HG03442 (cell line): ENCODE results near the gene CBARP.
A peak's percentile ranks its signal among the peaks of the same experiment; 100 is the strongest.
"Not testable (repeated sequence)": the region's sequence is repeated elsewhere in the genome, so short reads cannot be mapped to it uniquely, and the experiment has no call there.

Experiments
- ATAC-seq: cut with Tn5 transposase; IDR thresholded peaks from one replicate; pipeline ENCODE4 v1.9.1; 2021; ENCODE audit warnings: mild to moderate bottlenecking, moderate library complexity; ENCODE audit not compliant: unreplicated experiment

The CBARP gene

GRCh38 chr19:1214862-1215731 lies 22.7 kb downstream of the CBARP start:
- ATAC-seq = no peak

- no peak for ATAC-seq
These were observed 23.4 kb downstream of the CBARP start for GRCh38 chr19:1214299-1214861.

DNA sequence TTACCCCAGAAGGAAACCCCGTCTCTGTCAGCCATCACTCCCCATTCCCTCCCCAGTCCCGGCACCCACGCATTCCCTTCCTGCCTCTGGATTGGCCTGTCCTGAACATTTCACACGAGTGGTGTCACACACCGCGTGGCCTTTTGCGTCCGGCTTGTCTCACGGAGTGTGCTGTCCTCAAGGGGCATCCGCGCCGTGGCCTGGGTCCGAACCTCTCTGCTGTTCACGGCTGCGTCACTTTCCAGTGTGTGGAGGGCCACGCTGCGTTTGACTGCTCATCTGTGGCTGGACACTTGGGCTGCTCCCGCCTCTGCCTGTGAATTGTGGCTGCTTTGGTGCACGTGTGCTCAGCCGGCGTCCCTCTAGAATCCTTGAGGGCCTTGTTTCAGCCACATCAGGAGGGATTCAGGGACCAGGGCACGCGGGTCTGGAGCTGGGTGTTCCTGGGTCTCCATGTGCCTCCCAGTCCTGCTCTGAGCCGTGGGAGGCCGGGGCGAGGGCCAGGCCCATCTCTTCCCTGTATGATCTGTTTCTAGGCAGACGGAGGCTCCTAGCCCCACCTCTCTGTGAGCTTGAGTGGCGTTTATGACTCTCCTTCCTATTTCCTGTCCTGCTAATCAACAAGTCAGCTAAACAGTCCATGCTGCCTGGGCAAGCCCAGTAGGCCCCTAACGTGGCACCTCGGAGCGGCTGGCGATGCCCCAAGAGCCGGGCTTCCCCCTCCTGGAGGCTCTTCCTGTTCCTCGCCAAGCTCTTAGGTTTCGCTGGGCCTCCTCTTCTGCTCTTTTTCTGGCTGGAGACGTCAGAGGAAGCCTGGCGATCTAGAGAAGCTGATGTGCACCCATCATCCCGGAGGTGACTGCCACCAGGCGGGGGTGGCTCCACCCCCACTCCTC lies 24.2 kb downstream of the CBARP start:
- no peak for ATAC-seq

GRCh38 chr19:1211494-1212234 lies 26.1 kb downstream of the CBARP start:
- ATAC-seq = no peak

- ATAC-seq = no peak
These were observed 27.6 kb downstream of the CBARP start for GRCh38 chr19:1210227-1210538.

GRCh38 chr19:1208830-1209229 lies 29.0 kb downstream of the CBARP start:
- ATAC-seq = not testable (repeated sequence)

GRCh38 chr19:1206864-1207450 lies 30.8 kb downstream of the CBARP start:
- no peak for ATAC-seq

GRCh38 chr19:1206150-1206863 lies 31.5 kb downstream of the CBARP start:
- no peak for ATAC-seq

- ATAC-seq = peak; percentile 78
These were observed 32.4 kb downstream of the CBARP start, which contains the start of gene STK11 for GRCh38 chr19:1205114-1206099. Gene STK11, plus strand, starts transcription at chr19:1205778. Its CDS starts 1,136 bp downstream, at chr19:1206914.

- ATAC-seq = not testable (repeated sequence)
These were observed 37.2 kb downstream of the CBARP start for GRCh38 chr19:1200614-1201013.

DNA sequence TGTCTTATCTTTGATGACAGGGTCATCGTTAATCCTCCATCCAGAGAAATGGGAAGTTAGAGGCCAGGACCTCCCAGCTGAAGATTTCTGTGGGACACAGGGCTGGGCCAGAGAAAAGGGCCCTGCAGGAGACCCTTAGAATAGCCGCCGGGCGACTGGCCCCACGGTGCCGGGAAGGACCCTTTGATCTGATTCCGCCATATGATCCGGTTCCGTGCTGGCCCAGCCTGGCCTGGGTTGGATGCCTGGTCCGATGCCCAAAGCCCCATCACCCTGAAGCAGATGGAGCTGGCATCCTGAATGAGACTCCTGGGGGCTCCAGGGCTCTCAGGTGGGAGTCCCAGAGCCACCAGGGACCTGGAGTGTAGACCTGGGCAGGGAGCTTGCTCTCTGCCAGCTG lies 38.3 kb downstream of the CBARP start:
- ATAC-seq = no peak

DNA sequence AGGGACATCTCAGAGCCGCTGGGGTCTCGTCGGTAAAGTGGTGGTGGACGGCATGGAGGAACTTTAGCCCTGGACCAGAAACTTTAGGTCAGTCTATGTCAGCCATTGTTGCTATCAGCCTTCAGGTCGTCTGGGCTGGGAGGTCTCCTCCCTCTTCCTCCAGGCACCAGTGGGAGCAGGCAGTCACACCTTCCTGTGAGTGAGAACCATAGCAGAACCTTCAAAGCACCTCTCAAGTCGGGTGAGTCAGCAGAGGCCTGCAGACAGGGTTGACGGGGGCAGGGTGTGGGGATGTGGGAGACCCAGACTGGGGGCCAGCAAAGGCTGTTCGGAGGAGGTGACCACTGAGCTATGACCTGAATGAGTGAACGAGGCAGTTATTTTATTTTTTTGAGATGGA lies 48.4 kb downstream of the CBARP start:
- no peak for ATAC-seq

- no peak for ATAC-seq
These were observed 54.1 kb downstream of the CBARP start for GRCh38 chr19:1183543-1184172.

GRCh38 chr19:1182727-1183126 lies 55.1 kb downstream of the CBARP start:
- ATAC-seq = no peak

GRCh38 chr19:1182068-1182467 lies 55.7 kb downstream of the CBARP start:
- no peak for ATAC-seq

- no peak for ATAC-seq
These were observed 56.2 kb downstream of the CBARP start for GRCh38 chr19:1181606-1182005.
